DND-41 (cell line): ENCODE results near the gene NFASC.

ENCODE experiments used
- CTCF ChIP-seq: IDR thresholded peaks from 2 replicates; pipeline ENCODE4 v1.5.1; 2012; ENCODE audit warnings: borderline replicate concordance, low read length, moderate library complexity, mild to moderate bottlenecking; ENCODE audit not compliant: poor library complexity, severe bottlenecking; ENCODE audit errors: extremely low read depth
- EZH2 ChIP-seq: IDR thresholded peaks from 3 replicates; pipeline ENCODE4 v1.6.1; 2012; ENCODE audit warnings: borderline replicate concordance, low read depth, mild to moderate bottlenecking, moderate library complexity, low read length, inconsistent platforms; ENCODE audit not compliant: severe bottlenecking

DNA sequence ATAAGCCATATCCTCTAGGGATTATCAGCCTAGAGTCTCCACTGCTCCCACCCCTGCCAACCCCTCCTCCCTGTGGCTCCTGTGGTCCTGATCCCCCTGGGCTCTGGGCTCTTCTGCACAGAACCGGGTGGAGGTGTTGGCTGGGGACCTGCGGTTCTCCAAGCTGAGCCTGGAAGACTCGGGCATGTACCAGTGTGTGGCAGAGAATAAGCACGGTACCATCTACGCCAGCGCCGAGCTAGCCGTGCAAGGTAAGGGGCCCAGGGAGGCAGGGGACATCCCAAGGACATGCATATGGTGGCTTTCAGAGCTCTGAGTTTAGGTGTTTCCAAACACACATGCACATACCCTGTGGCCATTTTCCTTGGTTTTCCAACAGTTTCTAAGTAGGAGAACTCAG lies 191.7 kb downstream of the NFASC start:
- TF ChIP-seq EZH2 (no peak), CTCF (no peak)
